ENCODE data around the gene PCNX1.

DNA sequence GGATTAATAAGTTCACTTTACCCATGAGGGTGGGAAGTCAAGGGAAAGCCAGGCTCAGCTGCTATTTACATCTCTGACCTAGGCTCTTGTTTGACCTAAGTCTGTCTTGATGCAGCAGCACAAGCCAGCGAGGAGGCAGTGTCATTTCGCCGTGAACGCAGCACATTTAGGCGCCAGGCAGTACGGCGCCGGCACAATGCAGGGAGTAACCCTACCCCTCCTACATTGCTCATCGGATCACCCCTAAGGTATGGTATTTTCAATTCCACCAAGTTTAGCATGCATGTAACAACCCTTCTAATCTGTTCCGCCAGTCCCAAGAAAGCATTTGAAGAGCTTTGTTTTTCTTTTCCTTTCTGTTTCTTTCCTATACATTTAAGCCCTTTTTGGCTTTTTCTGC lies 81.2 kb downstream of the PCNX1 start:
- TF ChIP-seq, protein P1, sequence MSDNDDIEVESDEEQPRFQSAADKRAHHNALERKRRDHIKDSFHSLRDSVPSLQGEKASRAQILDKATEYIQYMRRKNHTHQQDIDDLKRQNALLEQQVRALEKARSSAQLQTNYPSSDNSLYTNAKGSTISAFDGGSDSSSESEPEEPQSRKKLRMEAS (IDR thresholded peaks at IDR 0.05; ENCODE audit: low read depth, low read length), result no peak
- TF ChIP-seq POLR2A (IDR thresholded peaks at IDR 0.05; ENCODE audit: extremely low read depth, insufficient read length) (no peak), MYC (IDR thresholded peaks at IDR 0.05; ENCODE audit: low read depth, low read length) (no peak)
- TF ChIP-seq, protein P2, sequence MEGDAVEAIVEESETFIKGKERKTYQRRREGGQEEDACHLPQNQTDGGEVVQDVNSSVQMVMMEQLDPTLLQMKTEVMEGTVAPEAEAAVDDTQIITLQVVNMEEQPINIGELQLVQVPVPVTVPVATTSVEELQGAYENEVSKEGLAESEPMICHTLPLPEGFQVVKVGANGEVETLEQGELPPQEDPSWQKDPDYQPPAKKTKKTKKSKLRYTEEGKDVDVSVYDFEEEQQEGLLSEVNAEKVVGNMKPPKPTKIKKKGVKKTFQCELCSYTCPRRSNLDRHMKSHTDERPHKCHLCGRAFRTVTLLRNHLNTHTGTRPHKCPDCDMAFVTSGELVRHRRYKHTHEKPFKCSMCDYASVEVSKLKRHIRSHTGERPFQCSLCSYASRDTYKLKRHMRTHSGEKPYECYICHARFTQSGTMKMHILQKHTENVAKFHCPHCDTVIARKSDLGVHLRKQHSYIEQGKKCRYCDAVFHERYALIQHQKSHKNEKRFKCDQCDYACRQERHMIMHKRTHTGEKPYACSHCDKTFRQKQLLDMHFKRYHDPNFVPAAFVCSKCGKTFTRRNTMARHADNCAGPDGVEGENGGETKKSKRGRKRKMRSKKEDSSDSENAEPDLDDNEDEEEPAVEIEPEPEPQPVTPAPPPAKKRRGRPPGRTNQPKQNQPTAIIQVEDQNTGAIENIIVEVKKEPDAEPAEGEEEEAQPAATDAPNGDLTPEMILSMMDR (IDR thresholded peaks at IDR 0.05; ENCODE audit: low read depth, low read length), result no peak
